ENCODE results near the gene PRSS56.

The PRSS56 gene

DNA sequence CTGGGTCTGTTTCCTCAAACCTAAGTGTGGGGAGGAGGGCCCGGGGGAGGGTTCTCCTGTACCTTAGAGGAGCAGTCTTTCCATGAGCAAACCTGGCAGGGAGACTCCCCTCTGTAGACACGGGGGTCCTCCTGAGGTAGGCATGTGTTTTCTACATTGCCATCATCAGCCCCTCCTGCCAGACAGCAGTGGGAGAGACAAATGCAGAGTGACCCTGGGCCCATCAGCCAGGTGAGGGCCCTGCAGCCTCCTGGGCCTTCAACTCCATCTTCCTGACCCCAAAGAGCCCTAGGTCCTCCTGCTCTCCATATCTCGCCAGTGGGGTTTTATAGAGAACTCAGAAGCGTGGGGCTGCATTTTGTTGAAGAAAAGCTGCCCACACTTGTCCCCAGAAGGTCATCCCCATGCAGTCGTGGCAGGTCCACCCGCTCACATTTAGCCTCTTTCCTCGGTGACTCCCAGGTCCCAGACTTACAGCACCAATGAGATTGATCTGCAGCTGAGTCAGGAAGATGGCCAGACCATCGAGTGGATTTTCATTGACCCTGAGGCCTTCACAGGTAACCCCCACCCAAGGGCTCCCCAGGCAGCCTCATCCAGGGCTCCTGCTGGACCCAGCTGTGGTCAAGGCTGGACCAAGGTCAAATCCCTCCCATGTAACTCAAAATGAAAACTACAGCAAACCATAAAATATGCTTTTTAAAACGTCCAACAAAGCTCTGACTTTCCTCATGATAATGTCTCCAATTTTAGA lies 21.9 kb downstream of the PRSS56 start:
- TF ChIP-seq, protein P1, sequence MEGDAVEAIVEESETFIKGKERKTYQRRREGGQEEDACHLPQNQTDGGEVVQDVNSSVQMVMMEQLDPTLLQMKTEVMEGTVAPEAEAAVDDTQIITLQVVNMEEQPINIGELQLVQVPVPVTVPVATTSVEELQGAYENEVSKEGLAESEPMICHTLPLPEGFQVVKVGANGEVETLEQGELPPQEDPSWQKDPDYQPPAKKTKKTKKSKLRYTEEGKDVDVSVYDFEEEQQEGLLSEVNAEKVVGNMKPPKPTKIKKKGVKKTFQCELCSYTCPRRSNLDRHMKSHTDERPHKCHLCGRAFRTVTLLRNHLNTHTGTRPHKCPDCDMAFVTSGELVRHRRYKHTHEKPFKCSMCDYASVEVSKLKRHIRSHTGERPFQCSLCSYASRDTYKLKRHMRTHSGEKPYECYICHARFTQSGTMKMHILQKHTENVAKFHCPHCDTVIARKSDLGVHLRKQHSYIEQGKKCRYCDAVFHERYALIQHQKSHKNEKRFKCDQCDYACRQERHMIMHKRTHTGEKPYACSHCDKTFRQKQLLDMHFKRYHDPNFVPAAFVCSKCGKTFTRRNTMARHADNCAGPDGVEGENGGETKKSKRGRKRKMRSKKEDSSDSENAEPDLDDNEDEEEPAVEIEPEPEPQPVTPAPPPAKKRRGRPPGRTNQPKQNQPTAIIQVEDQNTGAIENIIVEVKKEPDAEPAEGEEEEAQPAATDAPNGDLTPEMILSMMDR (IDR thresholded peaks at IDR 0.05; ENCODE audit: borderline replicate concordance, control extremely low read depth, extremely low read depth, insufficient read depth, missing control alignments) = no peak
- no peak for DNase-seq (ENCODE audit: low spot score)
- in situ Hi-C loops (cut with MboI; ENCODE audit: low sequenced_read_pairs, unreplicated experiment) = no loop called here

DNA sequence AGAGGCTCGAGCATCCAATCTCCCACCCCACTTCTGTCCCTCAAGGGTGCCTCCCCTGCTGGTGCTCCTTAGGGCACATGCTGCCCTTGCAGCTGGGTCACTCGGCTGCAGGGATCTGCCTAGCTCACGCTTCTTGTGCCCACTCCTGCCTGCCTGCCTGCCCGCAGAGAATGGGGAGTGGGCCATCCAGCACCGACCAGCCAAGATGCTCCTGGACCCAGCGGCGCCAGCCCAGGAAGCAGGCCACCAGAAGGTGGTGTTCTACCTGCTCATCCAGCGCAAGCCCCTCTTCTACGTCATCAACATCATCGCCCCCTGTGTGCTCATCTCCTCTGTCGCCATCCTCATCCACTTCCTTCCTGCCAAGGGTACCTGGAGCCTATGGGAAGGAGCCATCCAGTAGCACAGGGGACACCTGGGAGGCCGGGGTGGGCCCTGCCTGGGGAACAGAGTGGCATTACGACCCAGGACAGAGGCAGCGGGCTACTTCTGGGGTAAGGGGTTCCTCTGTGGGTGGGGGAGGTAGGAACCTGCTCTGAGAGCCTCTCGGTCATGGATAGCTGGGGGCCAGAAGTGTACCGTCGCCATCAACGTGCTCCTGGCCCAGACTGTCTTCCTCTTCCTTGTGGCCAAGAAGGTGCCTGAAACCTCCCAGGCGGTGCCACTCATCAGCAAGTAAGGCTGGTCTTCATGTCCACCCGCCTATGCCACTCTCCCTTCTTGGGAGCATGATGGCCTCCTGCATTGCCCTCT lies 22.7 kb downstream of the PRSS56 start:
- DNase-seq (ENCODE audit: low spot score) = no peak
- TF ChIP-seq, protein P1 (IDR thresholded peaks at IDR 0.05; ENCODE audit: borderline replicate concordance, control extremely low read depth, extremely low read depth, insufficient read depth, missing control alignments) = no peak
- in situ Hi-C loops (cut with MboI; ENCODE audit: low sequenced_read_pairs, unreplicated experiment) = no loop called here

DNA sequence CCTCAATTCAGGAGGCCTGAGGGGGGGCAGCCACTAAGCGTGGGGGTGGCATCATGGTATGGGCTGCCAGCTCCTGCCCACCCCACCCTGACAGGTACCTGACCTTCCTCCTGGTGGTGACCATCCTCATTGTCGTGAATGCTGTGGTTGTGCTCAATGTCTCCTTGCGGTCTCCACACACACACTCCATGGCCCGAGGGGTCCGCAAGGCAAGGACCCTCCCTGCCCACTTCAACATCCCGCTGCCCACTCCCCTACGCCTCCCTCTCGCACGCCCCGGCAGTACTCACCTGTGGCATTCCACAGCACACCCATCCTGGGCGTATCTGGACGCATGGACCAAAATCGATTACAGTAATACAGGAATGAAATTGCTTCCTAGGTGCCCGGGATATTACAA lies 23.3 kb downstream of the PRSS56 start:
- no peak for DNase-seq (ENCODE audit: low spot score)
- TF ChIP-seq, protein P1 (IDR thresholded peaks at IDR 0.05; ENCODE audit: borderline replicate concordance, control extremely low read depth, extremely low read depth, insufficient read depth, missing control alignments) = no peak
- in situ Hi-C loops (cut with MboI; ENCODE audit: low sequenced_read_pairs, unreplicated experiment) = no loop called here

DNA sequence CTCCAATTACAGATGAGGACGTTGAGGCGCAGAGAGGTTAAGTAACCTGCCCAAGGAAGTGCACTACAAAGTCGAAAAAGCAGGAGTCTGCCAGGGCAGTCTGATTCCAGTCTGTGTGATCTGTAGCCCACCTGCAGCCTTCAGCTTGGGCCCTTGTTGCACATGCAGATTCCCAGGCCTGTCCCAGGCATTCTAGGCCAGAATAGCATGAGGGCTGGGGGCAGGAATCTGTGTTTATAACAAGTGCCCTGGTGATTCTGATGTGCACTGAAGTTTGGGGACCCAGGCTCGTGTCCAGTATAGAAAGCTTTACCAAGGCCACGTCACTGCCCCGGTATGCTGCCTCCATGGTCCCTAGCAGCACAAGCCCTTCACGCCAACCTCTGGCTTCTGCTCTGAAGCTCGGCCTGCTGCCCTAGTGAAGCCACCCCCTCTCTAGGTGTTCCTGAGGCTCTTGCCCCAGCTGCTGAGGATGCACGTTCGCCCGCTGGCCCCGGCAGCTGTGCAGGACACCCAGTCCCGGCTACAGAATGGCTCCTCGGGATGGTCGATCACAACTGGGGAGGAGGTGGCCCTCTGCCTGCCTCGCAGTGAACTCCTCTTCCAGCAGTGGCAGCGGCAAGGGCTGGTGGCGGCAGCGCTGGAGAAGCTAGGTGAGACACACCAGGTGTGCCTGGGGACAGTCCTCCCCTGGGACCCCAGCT lies 23.9 kb downstream of the PRSS56 start:
- in situ Hi-C loops (cut with MboI; ENCODE audit: low sequenced_read_pairs, unreplicated experiment) = no loop called here
- no peak for DNase-seq (ENCODE audit: low spot score)
- TF ChIP-seq, protein P1 (IDR thresholded peaks at IDR 0.05; ENCODE audit: borderline replicate concordance, control extremely low read depth, extremely low read depth, insufficient read depth, missing control alignments) = no peak

DNA sequence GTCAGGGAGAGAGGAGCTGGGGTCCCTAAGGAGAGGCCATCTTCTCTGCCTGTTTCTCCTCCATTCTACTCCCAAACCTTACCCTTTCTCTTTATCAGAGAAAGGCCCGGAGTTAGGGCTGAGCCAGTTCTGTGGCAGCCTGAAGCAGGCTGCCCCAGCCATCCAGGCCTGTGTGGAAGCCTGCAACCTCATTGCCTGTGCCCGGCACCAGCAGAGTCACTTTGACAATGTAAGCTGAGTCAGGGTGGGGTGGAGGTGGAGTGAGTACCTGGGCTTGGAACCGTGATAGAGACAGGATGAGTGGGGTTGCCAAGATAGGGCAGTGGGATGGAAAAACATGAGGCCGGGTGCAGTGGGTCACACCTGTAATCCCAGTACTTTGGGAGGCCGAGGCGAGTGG lies 24.5 kb downstream of the PRSS56 start:
- TF ChIP-seq, protein P1 (IDR thresholded peaks at IDR 0.05; ENCODE audit: borderline replicate concordance, control extremely low read depth, extremely low read depth, insufficient read depth, missing control alignments) = no peak
- DNase-seq (ENCODE audit: low spot score) = no peak
- in situ Hi-C loops (cut with MboI; ENCODE audit: low sequenced_read_pairs, unreplicated experiment) = no loop called here

DNA sequence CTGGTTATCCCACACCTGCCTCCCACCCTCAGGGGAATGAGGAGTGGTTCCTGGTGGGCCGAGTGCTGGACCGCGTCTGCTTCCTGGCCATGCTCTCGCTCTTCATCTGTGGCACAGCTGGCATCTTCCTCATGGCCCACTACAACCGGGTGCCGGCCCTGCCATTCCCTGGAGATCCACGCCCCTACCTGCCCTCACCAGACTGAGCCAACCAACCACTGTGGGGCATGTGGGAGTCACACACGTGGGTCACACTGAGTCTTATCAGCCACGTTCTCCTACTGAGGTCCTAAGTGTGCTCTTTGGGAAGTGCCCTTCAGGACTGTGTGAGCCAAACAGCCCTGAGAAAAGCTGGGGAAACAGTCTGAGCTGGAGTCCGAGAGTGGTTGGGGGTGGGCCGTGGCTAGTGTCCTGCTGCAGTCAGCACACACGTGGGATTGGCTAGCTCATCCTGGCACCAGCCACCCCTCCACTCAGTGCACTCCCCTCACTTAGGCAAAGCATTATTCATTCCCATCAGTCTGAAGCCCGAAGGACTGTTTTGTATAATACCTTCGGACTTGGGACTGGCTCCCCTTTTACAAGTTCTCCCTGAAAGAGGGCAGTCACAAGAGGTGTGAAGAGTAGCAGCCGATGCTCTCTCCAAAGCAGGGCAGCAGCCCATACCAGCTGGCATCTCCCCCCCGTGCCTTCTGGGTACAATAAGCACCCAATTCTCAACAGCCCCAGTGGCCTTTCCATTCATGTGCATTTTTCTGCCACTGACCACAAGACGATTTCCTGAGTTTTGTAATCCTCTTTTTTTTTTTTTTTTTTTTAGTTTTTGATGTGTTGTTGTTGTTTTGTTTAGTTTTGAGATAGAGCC lies 25.6 kb downstream of the PRSS56 start:
- in situ Hi-C loops (cut with MboI; ENCODE audit: low sequenced_read_pairs, unreplicated experiment) = no loop called here
- TF ChIP-seq, protein P1 (IDR thresholded peaks at IDR 0.05; ENCODE audit: borderline replicate concordance, control extremely low read depth, extremely low read depth, insufficient read depth, missing control alignments) = no peak
- DNase-seq (ENCODE audit: low spot score) = no peak
